Measurements from ENCODE around the gene CSNK2A3.

- TF ChIP-seq CTCF (IDR thresholded peaks at IDR 0.05; ENCODE audit: poor library complexity) (no peak), EZH2 (IDR thresholded peaks at IDR 0.05; ENCODE audit: borderline replicate concordance) (no peak)
These were observed 9.0 kb downstream of the CSNK2A3 start for GRCh38 chr11:11344045-11344444.
